Measurements from ENCODE around the gene ZNF281.
"Not testable (repeated sequence)": the region's sequence is repeated elsewhere in the genome, so short reads cannot be mapped to it uniquely, and the experiment has no call there.

Gene ZNF281

GRCh38 chr1:200409761-200410565 is at the start of gene ZNF281:
Gene ZNF281 (minus strand): TSS chr1:200410036. CDS start chr1:200409705, 331 bp downstream.
- DNase-seq = peak; percentile 95

GRCh38 chr1:200458780-200459179 is 48.9 kb upstream of the ZNF281 start:
- DNase-seq = no peak

GRCh38 chr1:200457810-200458209 is 48.0 kb upstream of the ZNF281 start:
- no peak for DNase-seq

GRCh38 chr1:200454425-200454824 is 44.6 kb upstream of the ZNF281 start:
- DNase-seq = no peak

- DNase-seq = no peak
Measured at GRCh38 chr1:200453553-200453905, 43.7 kb upstream of the ZNF281 start.

- no peak for DNase-seq
Measured at GRCh38 chr1:200452850-200453552, 43.2 kb upstream of the ZNF281 start.

GRCh38 chr1:200448034-200448762 is 38.4 kb upstream of the ZNF281 start:
- DNase-seq = no peak

- DNase-seq = peak; percentile 88
Measured at GRCh38 chr1:200445213-200445612, 35.4 kb upstream of the ZNF281 start.

- DNase-seq = no peak
Measured at GRCh38 chr1:200444478-200444877, 34.6 kb upstream of the ZNF281 start.

- DNase-seq = no peak
Measured at GRCh38 chr1:200443860-200444259, 34.0 kb upstream of the ZNF281 start.

- no peak for DNase-seq
Measured at GRCh38 chr1:200442537-200443156, 32.8 kb upstream of the ZNF281 start.

GRCh38 chr1:200442023-200442422 is 32.2 kb upstream of the ZNF281 start:
- no peak for DNase-seq

GRCh38 chr1:200438911-200439310 is 29.1 kb upstream of the ZNF281 start:
- peak; percentile 69 for DNase-seq

- DNase-seq = not testable (repeated sequence)
Measured at GRCh38 chr1:200438413-200438812, 28.6 kb upstream of the ZNF281 start.

- DNase-seq = no peak
Measured at GRCh38 chr1:200437556-200438203, 27.8 kb upstream of the ZNF281 start.

- DNase-seq = no peak
Measured at GRCh38 chr1:200437088-200437487, 27.3 kb upstream of the ZNF281 start.

GRCh38 chr1:200436436-200436835 is 26.6 kb upstream of the ZNF281 start:
- peak; percentile 47 for DNase-seq

- DNase-seq = peak; percentile 50
Measured at GRCh38 chr1:200435200-200435780, 25.5 kb upstream of the ZNF281 start.

GRCh38 chr1:200433586-200433985 is 23.8 kb upstream of the ZNF281 start:
- no peak for DNase-seq

- no peak for DNase-seq
Measured at GRCh38 chr1:200432586-200432985, 22.8 kb upstream of the ZNF281 start.

GRCh38 chr1:200429221-200429751 is 19.4 kb upstream of the ZNF281 start:
- DNase-seq = peak; percentile 92
